IPS-NIHi7 (cell line): ENCODE data around the gene ZNF407.
A peak's percentile ranks its signal among the peaks of the same experiment; 100 is the strongest.

Experiments used
- DNase-seq: peaks from one replicate; pipeline ENCODE4 v3.0.0; 2012; ENCODE audit warnings: mixed read lengths; ENCODE audit errors: extremely low spot score

Gene ZNF407

DNA sequence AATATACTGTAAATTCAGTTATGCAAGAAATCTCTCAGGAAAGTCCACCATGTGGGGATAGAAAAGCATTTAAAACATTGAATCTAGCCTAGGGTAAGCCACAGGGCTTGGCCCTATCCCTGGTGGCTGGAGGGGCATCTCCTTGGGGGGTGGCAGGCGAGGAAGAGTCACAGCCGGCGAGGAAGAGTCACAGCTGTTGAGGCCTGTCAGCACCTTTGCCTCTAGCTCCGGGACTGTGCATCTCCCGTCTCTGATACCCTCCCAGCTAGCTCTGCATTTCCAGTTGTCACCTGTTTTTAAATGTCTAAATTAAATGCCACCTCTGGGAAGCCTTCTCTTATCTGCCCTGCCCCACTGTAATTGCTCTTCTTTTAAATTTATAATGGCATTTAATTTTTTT, 276.7 kb downstream of the ZNF407 start:
- no peak for DNase-seq

DNA sequence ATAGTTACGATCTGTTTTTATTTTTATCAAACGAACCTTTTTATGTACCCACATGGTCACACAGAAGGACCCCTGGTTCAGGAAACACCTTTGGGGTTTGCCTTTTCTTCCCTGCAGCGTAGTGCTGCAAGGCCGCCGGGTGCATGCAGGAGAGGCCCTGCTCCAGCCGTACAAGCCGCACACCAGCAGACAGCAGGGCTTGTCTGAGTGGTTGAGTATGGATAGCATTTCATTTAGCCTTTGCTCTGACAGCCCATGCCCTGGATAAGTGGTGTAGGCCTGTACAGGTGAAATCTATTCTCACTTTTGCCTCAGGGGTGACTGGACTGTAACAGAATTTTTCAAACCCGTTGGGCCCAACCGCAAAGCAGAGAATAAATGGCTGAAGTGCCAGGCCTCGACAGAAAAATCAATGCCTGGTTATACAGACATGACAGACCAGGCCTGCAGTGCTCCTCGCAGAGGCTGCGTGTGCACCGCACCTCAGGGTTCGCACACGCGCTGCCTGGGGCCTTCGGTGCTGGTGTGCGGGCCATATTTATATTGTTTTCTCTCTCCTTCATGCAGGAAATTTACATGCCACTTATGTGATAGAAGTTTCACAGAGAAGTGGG, 279.1 kb downstream of the ZNF407 start:
- no peak for DNase-seq

- DNase-seq = no peak
These were observed 280.6 kb downstream of the ZNF407 start for GRCh38 chr18:74878267-74878666.

- DNase-seq = no peak
These were observed 283.1 kb downstream of the ZNF407 start for GRCh38 chr18:74880706-74881278.

GRCh38 chr18:74892066-74892627, 294.5 kb downstream of the ZNF407 start:
- no peak for DNase-seq

DNA sequence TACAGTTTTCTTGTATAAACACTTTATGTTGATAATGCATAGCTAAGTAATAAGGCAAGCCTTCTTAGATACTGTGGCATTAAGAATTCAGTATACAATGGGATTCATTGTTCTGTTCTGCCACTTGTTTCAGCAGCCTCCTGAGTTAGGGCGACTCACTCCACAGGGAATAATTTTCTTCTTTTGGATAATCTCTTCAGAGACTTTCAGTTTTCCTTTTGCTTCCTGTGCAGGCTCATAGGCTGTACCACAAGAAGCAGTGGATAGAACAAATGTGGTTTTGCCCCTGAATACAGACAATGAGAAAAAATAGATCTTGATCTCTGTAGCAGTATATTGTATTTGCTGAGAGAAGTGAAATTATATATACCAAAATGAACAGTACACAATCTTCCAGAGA, 298.0 kb downstream of the ZNF407 start:
- no peak for DNase-seq

GRCh38 chr18:74896390-74896991, 298.8 kb downstream of the ZNF407 start:
- peak; percentile 65 for DNase-seq

DNA sequence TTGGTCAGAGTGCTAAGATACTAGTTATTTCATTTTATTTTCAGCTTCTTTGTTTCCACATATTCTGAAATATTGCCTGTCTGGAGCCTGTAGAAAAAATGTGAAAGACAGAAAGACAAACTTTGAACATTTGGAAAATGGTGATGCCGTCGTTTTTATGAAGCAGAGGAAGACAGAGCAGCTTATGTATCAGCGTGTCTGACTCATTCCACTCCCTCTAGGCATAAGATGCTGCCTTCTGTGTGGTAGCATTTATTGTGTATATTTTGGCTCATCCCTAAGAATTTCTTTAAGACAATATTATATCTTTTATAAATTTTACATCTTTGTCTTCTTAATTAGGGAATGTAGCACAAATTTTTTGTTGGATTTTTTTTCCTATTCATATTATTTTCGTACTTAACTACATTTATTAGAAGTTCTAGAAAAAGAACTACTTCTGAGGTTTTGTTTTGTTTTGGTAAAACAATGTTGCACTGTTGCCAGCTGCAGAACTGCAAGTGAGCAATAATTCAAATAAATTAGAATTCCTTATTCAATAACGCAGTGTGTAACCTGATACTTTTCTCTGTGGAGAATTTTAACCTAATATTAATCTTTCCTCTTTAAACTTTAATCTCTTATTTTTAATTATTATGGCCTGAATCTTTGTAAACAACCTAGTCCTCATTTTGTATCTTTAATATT, 300.4 kb downstream of the ZNF407 start:
- no peak for DNase-seq

DNA sequence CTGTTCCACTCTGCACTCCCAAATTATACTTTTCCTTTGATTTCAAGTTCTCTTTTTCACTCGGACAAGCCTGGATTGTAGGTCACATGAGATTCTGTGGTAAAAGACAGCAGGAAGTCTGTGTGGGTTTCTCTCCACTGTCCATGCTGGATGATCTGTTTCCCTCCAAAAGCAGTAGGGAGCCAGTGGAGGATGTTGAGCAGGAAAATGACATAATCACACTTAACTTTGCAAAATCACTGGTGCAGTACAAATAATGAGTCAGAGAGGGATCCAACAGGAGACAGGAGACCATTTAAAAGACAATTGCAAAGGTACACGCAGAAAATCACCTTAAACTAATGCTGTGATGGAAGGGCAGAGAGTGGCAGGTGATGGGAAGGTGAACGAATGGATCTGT, 301.3 kb downstream of the ZNF407 start:
- no peak for DNase-seq

DNA sequence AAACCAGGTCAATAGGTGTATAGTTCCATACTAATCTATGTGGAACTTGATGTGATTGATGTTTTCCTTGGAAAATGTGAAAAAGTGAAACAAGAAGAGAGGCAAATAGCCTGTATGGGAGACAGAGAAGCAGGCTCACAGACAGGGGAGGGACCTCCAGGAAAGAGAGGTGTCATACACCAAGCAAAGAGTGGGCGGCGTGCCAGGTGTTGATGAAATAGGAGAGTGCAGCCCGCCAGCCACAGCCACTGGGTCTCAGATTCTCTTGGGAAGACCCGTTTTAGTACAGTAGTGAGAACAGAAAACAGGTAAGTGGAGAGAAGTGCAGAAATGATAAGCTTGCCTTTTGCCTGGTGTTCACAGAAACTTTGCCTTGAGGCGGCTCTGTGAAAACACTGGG, 301.9 kb downstream of the ZNF407 start:
- DNase-seq = no peak

DNA sequence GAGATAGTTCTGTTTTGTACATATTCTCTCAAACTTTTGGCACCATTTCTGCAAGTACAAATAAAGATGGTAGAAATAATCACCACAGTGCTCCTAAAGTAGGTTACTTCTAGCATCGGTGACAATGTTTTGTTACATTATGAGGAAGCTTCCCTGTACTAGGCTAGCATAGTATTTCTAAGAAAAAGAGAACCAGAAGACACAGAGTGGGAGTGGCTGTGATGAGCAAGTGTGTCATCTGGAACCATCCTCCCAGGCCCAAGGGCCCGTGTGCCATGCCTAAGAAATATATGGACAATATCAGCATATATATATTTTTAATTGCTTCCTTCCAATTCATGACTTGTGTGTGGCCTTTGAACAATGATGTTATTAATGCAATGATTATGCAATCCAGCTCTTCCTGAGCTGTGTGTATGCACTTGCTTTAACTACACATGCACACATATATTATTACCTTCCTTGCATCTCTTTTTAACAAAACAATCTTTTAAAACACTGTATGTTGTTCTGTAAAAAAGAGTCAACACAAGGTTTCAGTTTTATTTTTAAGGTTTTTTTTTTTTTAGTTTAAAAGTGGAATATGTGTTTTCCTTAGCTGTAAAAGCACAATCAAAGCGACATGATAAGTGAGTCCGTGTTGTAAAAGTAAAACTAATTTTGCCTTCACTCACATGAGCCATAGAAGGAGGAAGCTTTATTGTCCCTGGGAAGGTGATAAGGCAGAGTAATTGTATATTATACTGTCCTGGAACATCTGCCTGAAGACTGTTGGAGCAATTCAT, 303.9 kb downstream of the ZNF407 start:
- no peak for DNase-seq

GRCh38 chr18:74902147-74902455, 304.4 kb downstream of the ZNF407 start:
- DNase-seq = no peak

DNA sequence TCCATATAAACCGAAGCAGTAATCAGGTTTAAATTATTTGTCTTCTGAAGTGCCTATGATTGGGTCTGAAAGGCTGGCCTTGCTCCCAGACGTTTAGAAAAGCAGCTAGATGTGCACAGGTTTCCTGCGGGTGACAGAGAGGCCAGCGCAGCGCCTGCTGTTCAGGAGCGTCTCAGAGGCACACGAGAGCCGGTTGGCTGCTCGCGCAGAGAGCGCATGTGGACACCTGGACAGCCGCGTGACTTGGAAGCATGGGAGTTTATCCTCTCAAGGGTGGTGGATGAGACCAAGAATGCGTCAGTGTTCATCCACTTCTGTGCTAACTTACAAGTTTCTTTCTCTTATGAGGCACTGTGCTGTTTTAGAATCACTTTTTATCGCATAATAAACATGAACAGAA, 307.6 kb downstream of the ZNF407 start:
- no peak for DNase-seq

GRCh38 chr18:74906184-74906583, 308.5 kb downstream of the ZNF407 start:
- no peak for DNase-seq

GRCh38 chr18:74914052-74914591, 316.5 kb downstream of the ZNF407 start:
- DNase-seq = no peak

DNA sequence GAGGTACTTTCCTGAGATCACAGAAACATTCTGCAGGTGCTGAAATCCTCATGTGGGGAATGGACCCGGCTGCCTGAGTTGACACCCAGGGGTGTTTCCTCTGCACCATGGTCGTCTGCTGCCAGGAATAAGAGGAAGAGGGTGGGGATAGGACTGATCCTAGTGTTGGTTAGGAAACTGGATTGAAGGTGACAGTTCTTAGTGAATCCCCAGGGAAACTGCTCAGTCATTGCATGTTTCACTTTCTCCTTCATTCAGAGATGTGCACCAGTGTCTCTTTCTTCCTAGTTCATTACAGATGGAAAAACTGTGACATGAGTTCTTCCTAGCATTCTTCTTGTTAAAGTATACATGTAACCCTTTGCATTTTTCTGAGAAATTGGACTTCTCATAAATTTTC, 317.0 kb downstream of the ZNF407 start:
- no peak for DNase-seq

GRCh38 chr18:74916773-74917393, 319.2 kb downstream of the ZNF407 start:
- no peak for DNase-seq

DNA sequence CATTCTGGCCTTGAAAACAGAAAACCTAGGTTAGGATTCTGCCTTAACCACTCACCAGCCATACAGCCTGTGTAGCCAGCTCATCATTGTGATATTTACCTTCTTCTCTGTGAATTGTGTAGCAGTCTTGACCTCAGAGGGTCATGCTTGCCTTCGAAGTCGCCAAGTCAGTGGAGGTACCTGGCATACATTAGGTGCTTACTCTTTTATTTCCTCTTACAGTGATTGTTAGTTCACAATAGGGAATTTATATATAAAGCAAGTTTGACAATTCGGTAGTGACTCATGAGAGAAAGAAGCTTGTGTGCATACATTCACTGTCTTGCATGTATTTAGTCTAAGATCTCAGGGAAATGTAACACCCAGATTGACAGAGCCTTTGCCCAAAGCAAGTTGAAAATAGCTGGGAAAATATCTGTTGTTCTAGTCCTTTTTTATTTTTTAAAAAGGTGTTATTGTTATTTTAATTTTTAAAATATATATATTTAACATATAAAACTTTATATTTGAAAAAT, 320.7 kb downstream of the ZNF407 start:
- no peak for DNase-seq

GRCh38 chr18:74921057-74921820, 323.6 kb downstream of the ZNF407 start:
- peak; percentile 21 for DNase-seq

- DNase-seq = no peak
These were observed 328.4 kb downstream of the ZNF407 start for GRCh38 chr18:74926051-74926450.
